Panc1 (cell line): Measurements from ENCODE around the gene TTC9B.

ENCODE experiments used
- CTCF ChIP-seq: fragments of 450-650 bp; IDR thresholded peaks from 2 replicates; pipeline ENCODE4 v1.5.1; 2017; ENCODE audit warnings: mild to moderate bottlenecking
- POLR2AphosphoS5 ChIP-seq: IDR thresholded peaks from 2 replicates; pipeline ENCODE4 v1.6.1; 2012; ENCODE audit warnings: mild to moderate bottlenecking, low read depth, low read length, moderate library complexity
- REST ChIP-seq, 2 experiments: IDR thresholded peaks; 2 replicates each; pipeline ENCODE4 v1.6.1; 2011 to 2012; ENCODE audit warnings: low read depth in 2 of 2, control low read depth in 1 of 2, low read length in 1 of 2, mild to moderate bottlenecking in 1 of 2, moderate library complexity in 1 of 2; ENCODE audit not compliant: insufficient read depth in 1 of 2
- SIN3A ChIP-seq: IDR thresholded peaks from 2 replicates; pipeline ENCODE4 v1.6.1; 2012; ENCODE audit warnings: low read depth, mild to moderate bottlenecking, low read length, moderate library complexity, borderline replicate concordance; ENCODE audit not compliant: insufficient read depth
- TCF7L2 ChIP-seq: IDR thresholded peaks from 2 replicates; pipeline ENCODE4 v1.6.1; 2011; ENCODE audit warnings: mild to moderate bottlenecking, low read depth, low read length, inconsistent platforms

- TF ChIP-seq CTCF (no peak), POLR2AphosphoS5 (no peak), REST (IDR thresholded peaks at IDR 0.05; ENCODE audit: insufficient read depth in 1 of 2, low read depth in 2 of 2, low read length in 1 of 2) (no peak), SIN3A (no peak), TCF7L2 (no peak)
Observed at GRCh38 chr19:40193587-40193849, 24.7 kb downstream of the TTC9B start.
